GM18498 (cell line): ENCODE results near the gene COX8A.
A peak's percentile ranks its signal among the peaks of the same experiment; 100 is the strongest.
"Not testable (repeated sequence)": the region's sequence is repeated elsewhere in the genome, so short reads cannot be mapped to it uniquely, and the experiment has no call there.

Experiments used
- ATAC-seq: cut with Tn5 transposase; IDR thresholded peaks from one replicate; pipeline ENCODE4 v1.9.1; 2021; ENCODE audit warnings: mild to moderate bottlenecking, moderate library complexity; ENCODE audit not compliant: unreplicated experiment

The COX8A gene, protein sequence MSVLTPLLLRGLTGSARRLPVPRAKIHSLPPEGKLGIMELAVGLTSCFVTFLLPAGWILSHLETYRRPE

GRCh38 chr11:63974259-63975143 is at the start of gene COX8A:
Gene COX8A (plus strand): TSS chr11:63974620. CDS start chr11:63974681, 61 bp downstream.
- peak; percentile 93 for ATAC-seq

- no peak for ATAC-seq
These were observed 44.8 kb upstream of the COX8A start for GRCh38 chr11:63929616-63930015.

GRCh38 chr11:63931045-63931444 is 43.4 kb upstream of the COX8A start:
- no peak for ATAC-seq

GRCh38 chr11:63931876-63932275 is 42.5 kb upstream of the COX8A start:
- ATAC-seq: no peak

DNA sequence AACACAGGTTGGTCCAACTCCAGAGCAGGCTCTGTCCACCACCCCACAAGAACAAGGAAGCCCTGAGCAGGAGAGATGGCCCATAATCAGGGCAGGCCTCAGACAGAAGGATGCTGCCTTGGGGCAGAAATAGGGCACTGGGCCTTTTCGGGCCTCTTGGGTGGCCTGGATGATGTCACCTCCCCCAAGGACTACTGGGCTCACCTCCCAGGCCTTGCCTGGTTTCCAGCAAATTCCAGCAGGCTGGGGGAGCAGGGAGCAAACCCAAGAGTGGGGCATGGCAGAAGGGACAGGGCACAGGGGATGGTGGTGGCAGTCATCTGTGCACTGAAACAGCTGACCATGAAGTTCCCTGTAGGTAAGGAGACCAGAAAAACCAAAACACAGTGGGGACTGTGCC is 41.0 kb upstream of the COX8A start:
- no peak for ATAC-seq

DNA sequence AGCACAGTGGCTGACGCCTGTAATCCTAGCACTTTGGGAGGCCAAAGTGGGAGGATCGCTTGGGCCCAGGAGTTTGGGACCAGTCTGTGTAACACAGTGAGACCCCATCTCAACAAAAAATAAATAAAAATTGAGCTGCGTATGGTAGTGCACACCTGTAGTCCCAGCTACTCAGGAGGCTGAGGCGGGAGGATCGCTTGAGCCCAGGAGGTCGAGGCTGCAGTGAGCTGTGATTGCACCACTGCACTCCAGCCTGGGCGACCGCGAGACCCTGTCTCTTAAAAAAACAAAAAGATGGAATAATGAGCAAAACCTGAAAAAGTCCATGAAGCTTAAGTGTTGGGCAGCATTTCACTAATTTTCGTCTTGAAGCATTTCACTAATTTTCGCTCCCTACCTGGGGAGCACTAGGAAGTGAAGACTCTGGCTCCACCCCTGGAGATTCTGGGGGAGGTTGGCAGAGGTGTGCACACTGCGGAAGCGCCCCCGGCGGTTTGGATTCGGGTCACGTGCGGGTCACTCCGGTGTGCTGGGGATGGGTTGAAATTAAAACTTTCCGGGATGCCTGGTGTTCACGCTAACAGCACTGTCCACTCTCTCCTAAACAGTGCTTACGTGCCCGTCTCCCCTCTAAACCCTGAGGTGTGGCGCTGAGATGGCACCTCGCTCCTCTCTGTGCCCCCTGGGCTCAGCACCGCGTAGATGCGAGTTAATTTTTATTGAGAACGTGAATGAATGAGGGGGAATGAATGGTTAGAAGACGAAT is 36.5 kb upstream of the COX8A start:
- ATAC-seq: peak; percentile 16

DNA sequence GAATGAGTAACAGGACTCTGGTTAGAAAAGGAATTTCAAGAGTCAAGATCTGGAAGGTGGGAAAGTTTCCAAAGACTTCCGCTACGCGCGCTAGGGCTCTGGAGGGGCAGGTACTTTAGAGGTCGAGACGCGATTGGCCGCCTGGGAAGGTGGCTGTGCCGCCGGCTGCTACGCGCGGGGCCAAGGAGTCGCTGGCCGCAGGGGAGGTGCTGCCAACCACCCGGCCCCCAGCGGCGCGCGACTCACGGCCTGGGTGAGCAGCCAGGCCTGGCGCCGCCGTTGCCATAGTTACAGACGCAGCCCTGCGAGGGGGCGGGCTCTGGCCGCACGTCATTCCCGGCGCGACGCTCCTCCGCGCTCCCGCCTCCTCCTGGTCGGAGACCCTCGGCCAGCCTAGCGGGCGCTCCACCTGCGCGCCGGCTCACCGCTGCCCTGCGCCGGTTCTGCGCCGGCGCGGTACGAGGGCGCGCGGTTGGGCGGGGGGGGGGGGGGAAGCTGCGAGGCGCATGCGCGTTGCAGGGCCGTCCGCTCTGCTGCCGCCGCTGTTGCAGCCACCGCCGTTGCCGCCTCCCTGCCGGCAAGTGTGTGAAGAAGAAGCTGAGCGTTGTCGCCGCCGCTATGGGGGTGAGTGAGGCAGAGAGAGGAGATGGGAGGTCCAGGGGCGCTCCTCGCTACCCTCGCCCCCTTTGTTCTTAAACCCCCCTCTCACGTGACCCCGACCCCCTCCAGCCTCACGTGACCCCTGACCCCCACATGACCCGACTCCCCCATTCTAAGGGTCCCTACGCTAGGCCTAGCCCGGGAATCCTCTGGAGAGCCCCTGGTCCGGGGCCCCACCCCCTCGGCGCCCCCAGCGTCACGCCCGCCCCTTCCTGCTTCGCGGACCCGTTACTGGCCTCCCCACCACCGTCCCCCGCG is 35.7 kb upstream of the COX8A start, which contains the start of gene NAA40:
TSS of gene NAA40 (plus strand) at position 524 of the 918 bp plus-strand sequence. CDS start at position 619, 95 bp downstream.
- ATAC-seq: peak; percentile 95

DNA sequence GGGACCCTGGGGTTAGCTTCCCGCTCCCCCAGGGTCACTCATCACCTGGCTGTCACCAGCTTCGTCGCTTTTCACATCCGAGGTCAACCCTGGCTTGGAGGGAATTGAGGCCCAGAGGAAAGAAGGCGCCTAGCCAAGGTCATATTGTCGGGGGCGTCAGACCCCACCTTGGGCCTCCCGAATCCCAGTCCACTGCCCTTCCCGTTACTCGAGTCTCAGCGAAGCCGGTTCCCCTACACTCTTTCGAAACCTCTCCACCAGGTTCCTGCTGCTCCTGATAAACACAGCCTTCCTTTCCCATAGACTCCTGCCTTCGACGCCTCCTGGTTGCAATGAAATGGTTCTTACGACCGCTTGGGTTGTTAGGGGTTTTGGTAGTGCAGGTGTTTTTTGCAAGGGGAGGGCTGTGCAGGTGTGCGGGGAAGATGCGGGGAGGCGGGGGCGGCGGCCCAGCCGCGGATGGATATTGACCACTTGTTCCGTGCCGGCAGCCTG is 35.0 kb upstream of the COX8A start:
- no peak for ATAC-seq

- ATAC-seq: no peak
These were observed 33.6 kb upstream of the COX8A start for GRCh38 chr11:63940786-63941185.

DNA sequence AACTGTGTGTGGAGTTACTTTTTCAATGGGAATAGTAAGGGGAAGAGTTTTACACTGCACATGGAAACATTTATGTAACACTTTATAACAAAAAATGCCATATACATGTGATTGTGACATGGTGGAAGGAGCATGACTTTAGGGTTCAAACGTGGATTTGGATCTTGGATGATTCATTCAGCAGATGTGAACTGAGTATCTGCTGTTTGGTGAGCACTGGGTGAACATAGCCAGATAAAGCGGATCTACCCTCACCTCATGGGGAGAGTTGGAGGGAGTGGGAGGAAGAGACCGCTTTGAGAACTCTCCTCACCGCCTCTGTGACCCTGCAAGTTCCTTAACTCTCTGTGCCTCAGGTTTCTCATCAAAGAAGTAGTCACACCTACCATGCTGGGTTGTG is 32.5 kb upstream of the COX8A start:
- no peak for ATAC-seq

- no peak for ATAC-seq
These were observed 31.6 kb upstream of the COX8A start for GRCh38 chr11:63942803-63943202.

DNA sequence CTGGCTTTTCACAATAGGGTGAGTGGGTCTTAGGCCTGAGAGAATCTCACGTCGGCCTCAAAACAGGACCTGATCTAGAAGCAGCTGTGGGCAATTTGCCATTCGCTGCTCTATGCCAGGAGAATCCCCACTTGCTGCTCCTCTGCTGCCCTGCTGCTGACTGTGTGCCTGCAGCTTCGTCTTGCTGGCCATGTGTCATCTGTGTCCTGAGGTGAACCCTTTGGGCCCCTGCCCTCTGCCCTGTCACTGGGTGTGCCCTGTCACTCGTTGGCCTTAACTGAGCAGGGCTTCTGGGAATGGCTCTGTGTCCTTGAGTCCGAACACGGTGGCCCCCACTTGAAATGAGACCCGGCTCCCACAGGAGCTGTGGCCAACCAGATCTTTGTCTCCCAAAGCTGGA is 29.4 kb upstream of the COX8A start:
- no peak for ATAC-seq

DNA sequence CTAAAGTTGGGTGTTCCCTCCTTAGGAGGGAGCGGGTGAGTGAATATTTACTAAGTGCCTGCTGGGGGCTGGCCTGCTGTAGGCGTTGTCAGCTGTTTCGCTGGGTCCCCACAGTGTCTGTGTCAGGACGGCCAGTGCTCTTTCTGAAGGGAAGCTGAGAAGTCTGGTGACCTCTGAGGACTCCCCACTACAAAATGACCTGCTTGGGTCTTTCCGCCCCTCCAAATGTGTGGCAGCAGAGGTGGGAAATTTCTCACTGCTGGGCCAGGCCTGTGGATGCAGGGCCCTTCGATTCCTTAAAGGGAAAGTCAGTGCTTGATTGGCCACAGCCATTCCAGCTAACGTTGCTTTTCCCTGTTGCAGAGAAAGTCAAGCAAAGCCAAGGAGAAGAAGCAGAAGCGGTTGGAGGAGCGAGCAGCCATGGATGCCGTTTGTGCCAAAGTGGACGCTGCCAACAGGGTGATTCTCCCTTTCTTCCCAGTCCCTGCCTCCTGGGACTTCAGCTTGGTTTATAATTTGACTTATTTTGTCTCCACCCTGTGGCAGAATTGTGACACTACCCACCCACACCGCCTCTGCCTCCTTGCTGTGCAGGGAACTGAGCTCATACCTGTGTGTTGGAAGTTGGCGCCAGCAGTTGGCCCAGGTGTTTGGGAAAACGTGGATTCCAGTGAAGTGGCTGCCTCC is 28.8 kb upstream of the COX8A start:
- no peak for ATAC-seq

- ATAC-seq: no peak
These were observed 22.5 kb upstream of the COX8A start for GRCh38 chr11:63951779-63952536.

DNA sequence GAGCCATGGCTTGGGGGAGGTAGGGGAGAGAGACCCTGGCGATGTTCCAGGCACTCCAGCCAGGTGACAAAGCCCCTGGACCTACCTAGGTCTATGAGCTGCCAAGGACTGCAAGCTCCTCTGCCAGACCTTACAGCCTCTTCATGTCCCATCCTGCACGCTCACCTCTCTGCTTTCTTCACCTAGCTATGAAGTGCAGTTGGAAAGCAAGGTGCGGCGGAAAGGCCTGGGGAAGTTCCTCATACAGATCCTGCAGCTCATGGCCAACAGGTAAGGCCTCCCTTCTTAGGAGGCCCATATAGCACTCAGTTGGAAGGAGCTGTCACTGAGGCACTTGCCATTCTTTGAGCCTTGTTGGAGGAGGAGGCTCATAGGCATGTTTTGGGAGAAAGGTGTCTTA is 21.9 kb upstream of the COX8A start:
- no peak for ATAC-seq

DNA sequence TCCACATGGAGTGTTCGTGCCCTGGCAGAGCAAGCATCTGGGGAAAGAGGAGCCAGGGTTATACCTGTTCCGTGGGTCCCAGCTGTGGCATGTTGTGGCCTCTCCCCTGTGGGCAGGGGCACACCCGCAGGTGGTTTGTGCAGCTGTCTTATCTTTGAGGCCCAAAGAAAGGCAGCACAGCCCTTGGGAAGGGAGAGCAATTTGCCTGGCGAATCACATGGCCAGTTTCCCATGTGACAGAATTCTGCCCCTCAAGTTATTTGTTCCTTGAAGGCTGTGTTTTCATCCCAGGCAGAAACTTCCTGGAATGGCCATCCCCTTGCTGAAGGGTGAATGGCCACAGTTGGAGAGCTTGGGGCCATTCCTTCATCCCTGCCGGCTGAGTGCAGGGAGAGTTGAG is 16.4 kb upstream of the COX8A start:
- no peak for ATAC-seq

GRCh38 chr11:63961608-63962412 is 12.6 kb upstream of the COX8A start:
- ATAC-seq: no peak

DNA sequence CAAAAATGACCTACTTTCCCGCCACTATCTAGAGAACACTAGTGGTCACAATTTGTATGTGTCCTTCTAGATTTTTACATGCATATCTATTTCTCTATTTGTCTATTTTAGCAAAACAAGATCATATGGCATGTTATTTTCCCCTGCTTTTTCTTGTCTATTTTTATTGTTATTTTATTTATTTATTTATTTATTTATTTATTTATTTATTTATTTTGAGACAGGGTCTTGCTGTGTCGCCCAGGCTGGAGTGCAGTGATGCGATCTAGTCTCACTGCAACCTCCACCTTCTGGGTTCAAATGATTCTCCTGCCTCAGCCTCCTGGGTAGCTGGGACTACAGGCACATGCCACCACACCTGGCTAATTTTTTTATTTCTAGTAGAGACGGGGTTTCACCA is 10.5 kb upstream of the COX8A start:
- ATAC-seq: not testable (repeated sequence)
